HG02981 (cell line): ENCODE measurements around the gene C3.
"Not testable (repeated sequence)": the region's sequence is repeated elsewhere in the genome, so short reads cannot be mapped to it uniquely, and the experiment has no call there.

Source experiments
- ATAC-seq: cut with Tn5 transposase; IDR thresholded peaks from one replicate; pipeline ENCODE4 v1.9.1; 2021; ENCODE audit warnings: mild to moderate bottlenecking, moderate library complexity; ENCODE audit not compliant: unreplicated experiment

C3 gene

GRCh38 chr19:6713773-6714692 lies 6.4 kb downstream of the C3 start:
- no peak for ATAC-seq

GRCh38 chr19:6712692-6713670 lies 7.5 kb downstream of the C3 start:
- ATAC-seq = no peak

GRCh38 chr19:6712231-6712630 lies 8.2 kb downstream of the C3 start:
- ATAC-seq = no peak

- no peak for ATAC-seq
These were observed 8.8 kb downstream of the C3 start for GRCh38 chr19:6711605-6712004.

- no peak for ATAC-seq
These were observed 9.4 kb downstream of the C3 start for GRCh38 chr19:6711078-6711361.

- ATAC-seq = no peak
These were observed 10.0 kb downstream of the C3 start for GRCh38 chr19:6710273-6711077.

- ATAC-seq = no peak
These were observed 10.9 kb downstream of the C3 start for GRCh38 chr19:6709549-6709948.

GRCh38 chr19:6708913-6709312 lies 11.5 kb downstream of the C3 start:
- ATAC-seq = not testable (repeated sequence)

- ATAC-seq = no peak
These were observed 12.1 kb downstream of the C3 start for GRCh38 chr19:6708346-6708745.

GRCh38 chr19:6707658-6708018 lies 12.8 kb downstream of the C3 start:
- ATAC-seq = no peak

- no peak for ATAC-seq
These were observed 13.3 kb downstream of the C3 start for GRCh38 chr19:6707011-6707657.

- ATAC-seq = no peak
These were observed 13.9 kb downstream of the C3 start for GRCh38 chr19:6706633-6706958.

- no peak for ATAC-seq
These were observed 14.4 kb downstream of the C3 start for GRCh38 chr19:6705931-6706632.

GRCh38 chr19:6700586-6701316 lies 19.7 kb downstream of the C3 start:
- no peak for ATAC-seq

- ATAC-seq = no peak
These were observed 20.5 kb downstream of the C3 start for GRCh38 chr19:6699935-6700334.

- no peak for ATAC-seq
These were observed 23.2 kb downstream of the C3 start for GRCh38 chr19:6697291-6697690.

GRCh38 chr19:6696239-6696820 lies 24.1 kb downstream of the C3 start:
- no peak for ATAC-seq

- no peak for ATAC-seq
These were observed 26.2 kb downstream of the C3 start for GRCh38 chr19:6694147-6694815.

GRCh38 chr19:6693681-6694080 lies 26.8 kb downstream of the C3 start:
- no peak for ATAC-seq
